ENCODE results near the gene UTP11.

The UTP11 gene

GRCh38 chr1:38000529-38001455 lies 11.7 kb upstream of the UTP11 start:
- TF ChIP-seq POU2F2 (IDR thresholded peaks at IDR 0.05; ENCODE audit: low read depth, low read length), result no peak
- no peak for TF ChIP-seq SPI1 (IDR thresholded peaks at IDR 0.05; ENCODE audit: low read depth, low read length)
- no peak for TF ChIP-seq TAF1 (IDR thresholded peaks at IDR 0.05; ENCODE audit: low read depth, low read length)
- TF ChIP-seq PAX5 (IDR thresholded peaks at IDR 0.05; ENCODE audit: insufficient read depth, low read length, severe bottlenecking), result no peak
- no peak for TF ChIP-seq POLR2A (IDR thresholded peaks at IDR 0.05; ENCODE audit: low read depth, low read length)
- no peak for TF ChIP-seq POLR2AphosphoS5 (IDR thresholded peaks at IDR 0.05; ENCODE audit: low read depth, low read length)
- FAIRE-seq (no peak), DNase-seq (ENCODE audit: insufficient read length, low spot score) (no peak)

GRCh38 chr1:38003261-38004250 lies 9.0 kb upstream of the UTP11 start:
- DNase-seq (ENCODE audit: insufficient read length, low spot score) (no peak), FAIRE-seq (no peak)
- TF ChIP-seq TAF1 (IDR thresholded peaks at IDR 0.05; ENCODE audit: low read depth, low read length) (no peak), POLR2A (IDR thresholded peaks at IDR 0.05; ENCODE audit: low read depth, low read length) (no peak), PAX5 (IDR thresholded peaks at IDR 0.05; ENCODE audit: insufficient read depth, low read length, severe bottlenecking) (no peak), POU2F2 (IDR thresholded peaks at IDR 0.05; ENCODE audit: low read depth, low read length) (no peak), SPI1 (IDR thresholded peaks at IDR 0.05; ENCODE audit: low read depth, low read length) (no peak), POLR2AphosphoS5 (IDR thresholded peaks at IDR 0.05; ENCODE audit: low read depth, low read length) (no peak)

GRCh38 chr1:38004284-38005108 lies 8.0 kb upstream of the UTP11 start:
- DNase-seq (ENCODE audit: insufficient read length, low spot score) (no peak), FAIRE-seq (peak; percentile 82)
- TF ChIP-seq POLR2AphosphoS5 (IDR thresholded peaks at IDR 0.05; ENCODE audit: low read depth, low read length), result no peak
- no peak for TF ChIP-seq TAF1 (IDR thresholded peaks at IDR 0.05; ENCODE audit: low read depth, low read length)
- no peak for TF ChIP-seq PAX5 (IDR thresholded peaks at IDR 0.05; ENCODE audit: insufficient read depth, low read length, severe bottlenecking)
- no peak for TF ChIP-seq SPI1 (IDR thresholded peaks at IDR 0.05; ENCODE audit: low read depth, low read length)
- 0 out of 2 replicates have a peak, but pooled peaks have one; percentile 38 for TF ChIP-seq POU2F2 (IDR thresholded peaks at IDR 0.05; ENCODE audit: low read depth, low read length)
- no peak for TF ChIP-seq POLR2A (IDR thresholded peaks at IDR 0.05; ENCODE audit: low read depth, low read length)

- DNase-seq (ENCODE audit: insufficient read length, low spot score) (peak; percentile 64), FAIRE-seq (peak; percentile 84)
- TF ChIP-seq POU2F2 (IDR thresholded peaks at IDR 0.05; ENCODE audit: low read depth, low read length), result no peak
- TF ChIP-seq TAF1 (IDR thresholded peaks at IDR 0.05; ENCODE audit: low read depth, low read length), result no peak
- no peak for TF ChIP-seq POLR2A (IDR thresholded peaks at IDR 0.05; ENCODE audit: low read depth, low read length)
- no peak for TF ChIP-seq PAX5 (IDR thresholded peaks at IDR 0.05; ENCODE audit: insufficient read depth, low read length, severe bottlenecking)
- no peak for TF ChIP-seq POLR2AphosphoS5 (IDR thresholded peaks at IDR 0.05; ENCODE audit: low read depth, low read length)
- no peak for TF ChIP-seq SPI1 (IDR thresholded peaks at IDR 0.05; ENCODE audit: low read depth, low read length)
These were observed 7.1 kb upstream of the UTP11 start, which contains the start of gene FHL3 for GRCh38 chr1:38005195-38006007. Gene FHL3, minus strand, starts transcription at chr1:38005514. Its CDS starts 6,102 bp downstream, at chr1:37999412.

- no peak for DNase-seq (ENCODE audit: insufficient read length, low spot score)
- FAIRE-seq, result no peak
- no peak for TF ChIP-seq POLR2A (IDR thresholded peaks at IDR 0.05; ENCODE audit: low read depth, low read length)
- TF ChIP-seq POU2F2 (IDR thresholded peaks at IDR 0.05; ENCODE audit: low read depth, low read length), result no peak
- no peak for TF ChIP-seq SPI1 (IDR thresholded peaks at IDR 0.05; ENCODE audit: low read depth, low read length)
These were observed 6.3 kb upstream of the UTP11 start for GRCh38 chr1:38006008-38006828.

GRCh38 chr1:38009088-38009840 lies 3.3 kb upstream of the UTP11 start:
- no peak for TF ChIP-seq PAX5 (IDR thresholded peaks at IDR 0.05; ENCODE audit: insufficient read depth, low read length, severe bottlenecking)
- TF ChIP-seq POLR2AphosphoS5 (IDR thresholded peaks at IDR 0.05; ENCODE audit: low read depth, low read length), result no peak
- TF ChIP-seq TAF1 (IDR thresholded peaks at IDR 0.05; ENCODE audit: low read depth, low read length), result no peak
- TF ChIP-seq SPI1 (IDR thresholded peaks at IDR 0.05; ENCODE audit: low read depth, low read length), result no peak
- TF ChIP-seq POLR2A (IDR thresholded peaks at IDR 0.05; ENCODE audit: low read depth, low read length), result no peak
- no peak for TF ChIP-seq POU2F2 (IDR thresholded peaks at IDR 0.05; ENCODE audit: low read depth, low read length)
- DNase-seq (ENCODE audit: insufficient read length, low spot score), result no peak
- no peak for FAIRE-seq

- DNase-seq (ENCODE audit: insufficient read length, low spot score) (no peak), FAIRE-seq (no peak)
- TF ChIP-seq SPI1 (IDR thresholded peaks at IDR 0.05; ENCODE audit: low read depth, low read length), result no peak
- TF ChIP-seq POLR2A (IDR thresholded peaks at IDR 0.05; ENCODE audit: low read depth, low read length), result no peak
- TF ChIP-seq POU2F2 (IDR thresholded peaks at IDR 0.05; ENCODE audit: low read depth, low read length), result no peak
- no peak for TF ChIP-seq TAF1 (IDR thresholded peaks at IDR 0.05; ENCODE audit: low read depth, low read length)
- TF ChIP-seq PAX5 (IDR thresholded peaks at IDR 0.05; ENCODE audit: insufficient read depth, low read length, severe bottlenecking), result no peak
- no peak for TF ChIP-seq POLR2AphosphoS5 (IDR thresholded peaks at IDR 0.05; ENCODE audit: low read depth, low read length)
These were observed 2.7 kb upstream of the UTP11 start for GRCh38 chr1:38009841-38010180.
